K562 (cell line): ENCODE measurements around the gene ARHGAP28. TPM values are rescaled to one million over a fixed set of nuclear protein-coding genes. Genes with fewer than 3 reads are reported as not detected.
"Not testable (repeated sequence)": the region's sequence is repeated elsewhere in the genome, so short reads cannot be mapped to it uniquely, and the experiment has no call there.

ENCODE experiments used
- ATAC-seq: fragments of 200-7000 bp; cut with Tn5 transposase; 3 replicates; pipeline ENCODE4 v1.9.1; 2020; ENCODE audit warnings: moderate library complexity
- BruUV-seq: library from RNA; stranded (reverse); fragments of 400-500 nt; replicated peaks from 2 replicates; lab custom pipeline; 2021; lab: Mats Ljungman, UMichigan
- CTCF ChIA-PET: fragments of 300-600 bp; formaldehyde crosslinking; extraction: SDS; loops from one replicate; lab custom pipeline; 2021; ENCODE audit warnings: low intra/inter-chr PET ratio; lab: Yijun Ruan, JAX
- POLR2A ChIA-PET: fragments of 300-600, 350-650 bp; sonication (Branson Sonifier 250); formaldehyde crosslinking; extraction: SDS; loops from one replicate; lab custom pipeline; 2021; ENCODE audit warnings: antibody characterized with exemption, inconsistent platforms; lab: Yijun Ruan, JAX
- DNase-seq, 4 experiments: peaks; one replicate each; pipeline versions ENCODE4 v3.0.0 to v3.0.0-alpha.2; 2011 to 2018; ENCODE audit warnings: low spot score in 3 of 4, mixed read lengths in 3 of 4; ENCODE audit errors: extremely low read depth in 1 of 4
- FAIRE-seq: peaks from 2 replicates; lab custom pipeline; 2011; peaks lifted over from hg19 to GRCh38; lab: Jason Lieb, UNC
- H2AFZ ChIP-seq: 2 replicates; pipeline ENCODE4 v1.6.0; 2011; ENCODE audit warnings: low read depth, low read length, control low read depth, inconsistent platforms
- H3K27ac ChIP-seq: fragments of 200-600 bp; 3 replicates; pipeline ENCODE4 v1.8.0; 2011; ENCODE audit warnings: low read depth, mild to moderate bottlenecking, control low read depth, inconsistent platforms, low read length, moderate library complexity, mixed read lengths; ENCODE audit errors: extremely low read depth
- H3K27me3 ChIP-seq, 2 experiments: fragments of 300-600 bp in 1 of 2; 2 replicates in 1 of 2; 3 replicates in 1 of 2; pipeline versions ENCODE4 v1.6.0 to v1.8.0; 2011; ENCODE audit warnings: inconsistent platforms in 2 of 2, low read length in 2 of 2, mild to moderate bottlenecking in 1 of 2, mixed read lengths in 1 of 2, moderate library complexity in 1 of 2; ENCODE audit not compliant: control insufficient read depth in 2 of 2, insufficient read depth in 2 of 2
- H3K36me3 ChIP-seq: fragments of 300-600 bp; 3 replicates; pipeline ENCODE4 v1.8.0; 2011; ENCODE audit warnings: mild to moderate bottlenecking, low read length, inconsistent platforms; ENCODE audit not compliant: control insufficient read depth, insufficient read depth
- H3K4me1 ChIP-seq, 2 experiments: fragments of 200-600 bp in 1 of 2; replicated peaks in 1 of 2; 2 replicates in 1 of 2; 3 replicates in 1 of 2; pipeline versions ENCODE4 v1.5.1 to v1.8.0; 2011; ENCODE audit warnings: inconsistent platforms in 2 of 2, low read length in 2 of 2, mild to moderate bottlenecking in 1 of 2, mixed read lengths in 1 of 2, moderate library complexity in 1 of 2; ENCODE audit not compliant: control insufficient read depth in 2 of 2, insufficient read depth in 2 of 2
- H3K4me2 ChIP-seq: 2 replicates; pipeline ENCODE4 v1.6.1; 2011; ENCODE audit warnings: low read length, control low read depth, inconsistent platforms, mixed read lengths; ENCODE audit not compliant: insufficient read depth
- H3K4me3 ChIP-seq: fragments of 200-600 bp; sonication (generic), shearing (Covaris generic); 2 replicates; pipeline ENCODE4 v1.5.1; 2016; ENCODE audit warnings: control low read depth, inconsistent platforms
- H3K79me2 ChIP-seq: fragments of 200-600 bp; 3 replicates; pipeline ENCODE4 v1.8.0; 2011; ENCODE audit warnings: low read length, inconsistent platforms; ENCODE audit not compliant: control insufficient read depth, insufficient read depth
- H3K9ac ChIP-seq, 2 experiments: 2 replicates each; pipeline versions ENCODE4 v1.6.0 to v1.6.1; 2011; ENCODE audit warnings: low read depth in 2 of 2, low read length in 2 of 2, control low read depth in 1 of 2, inconsistent platforms in 1 of 2, mild to moderate bottlenecking in 1 of 2, mixed read lengths in 1 of 2; ENCODE audit not compliant: insufficient read depth in 1 of 2
- H3K9me1 ChIP-seq: one replicate; pipeline ENCODE4 v1.6.0; 2011; ENCODE audit warnings: inconsistent platforms, mild to moderate bottlenecking, low read length, moderate library complexity; ENCODE audit not compliant: control insufficient read depth, insufficient read depth
- H3K9me3 ChIP-seq: replicated peaks from 2 replicates; pipeline ENCODE4 v1.5.1; 2011; ENCODE audit warnings: low read depth, low read length, inconsistent platforms; ENCODE audit not compliant: control insufficient read depth, insufficient read depth
- H4K20me1 ChIP-seq: replicated peaks from 2 replicates; pipeline ENCODE4 v1.6.1; 2011; ENCODE audit warnings: low read length, inconsistent platforms, mixed read lengths; ENCODE audit not compliant: control insufficient read depth, insufficient read depth
- HDAC2 ChIP-seq: fragments of 450-650 bp; IDR thresholded peaks from 2 replicates; pipeline ENCODE4 v1.6.1; 2016; ENCODE audit warnings: mild to moderate bottlenecking
- TEAD2 ChIP-seq: fragments of 450-650 bp; IDR thresholded peaks from 2 replicates; pipeline ENCODE4 v1.6.1; 2016; ENCODE audit warnings: missing genetic modification characterization, control low read depth, missing compliant biosample characterization
- WGBS: fragments of 100-300 bp; shearing (Covaris generic); methylation state at CpG from one replicate; pipeline ENCODE4 v1.1.6; 2016; ENCODE audit warnings: low coverage, mixed read lengths; ENCODE audit not compliant: insufficient coverage; ENCODE audit errors: missing lambda C conversion rate; 5-methylcytosine and 5-hydroxymethylcytosine counted together
- in situ Hi-C: fragments of 300-500 bp; cut with MboI; formaldehyde crosslinking; loops from 4 replicates; pipeline ENCODE4 v1.15.0; 2018; ENCODE audit warnings: inconsistent platforms, mixed read lengths
- intact Hi-C: fragments of 100-400 bp; cut with micrococcal nuclease; formaldehyde crosslinking; loops from 2 replicates; pipeline ENCODE4 v1.14.2; 2022
- polyA plus RNA-seq, 8 experiments: library from polyadenylated mRNA; depleted of rRNA in 4 of 8; stranded (reverse) in 5 of 8; unstranded in 3 of 8; fragments of >200 nt; fragmentation: Nextera tagmentation in 2 of 8; fragmentation: Illumina TruSeq in 1 of 8; extraction: Ambion mirVana in 2 of 8; extraction: Trizol in 1 of 8; gene quantifications; 2 replicates each; pipeline versions ENCODE4 v1.2.1 to v1.2.3, GENCODE V29; 2011 to 2014; ENCODE audit warnings: inconsistent platforms in 1 of 8, missing spikeins in 1 of 8
- total RNA-seq, 7 experiments: library from RNA; depleted of rRNA in 6 of 7; stranded (reverse); fragments of >200 nt in 6 of 7; fragmentation: Illumina TruSeq in 2 of 7; extraction: Trizol in 2 of 7; gene quantifications; 2 replicates each; pipeline versions ENCODE4 v1.2.1 to v1.2.3, GENCODE V29; 2011 to 2021; ENCODE audit warnings: low replicate concordance in 1 of 7
- TF ChIP-seq, protein P1 (sequence below): fragments of 450-650 bp; IDR thresholded peaks from one replicate; pipeline ENCODE4 v1.6.1; 2018; ENCODE audit warnings: mild to moderate bottlenecking, moderate library complexity; ENCODE audit not compliant: partially characterized antibody

ARHGAP28 gene
- total and polyA plus RNA-seq, 9 of the 15 experiments (the other 6 are each of a cell fraction or from before 2014, with no cell fraction given), result 0.93 to 5.9 (median 5.0) TPM

DNA sequence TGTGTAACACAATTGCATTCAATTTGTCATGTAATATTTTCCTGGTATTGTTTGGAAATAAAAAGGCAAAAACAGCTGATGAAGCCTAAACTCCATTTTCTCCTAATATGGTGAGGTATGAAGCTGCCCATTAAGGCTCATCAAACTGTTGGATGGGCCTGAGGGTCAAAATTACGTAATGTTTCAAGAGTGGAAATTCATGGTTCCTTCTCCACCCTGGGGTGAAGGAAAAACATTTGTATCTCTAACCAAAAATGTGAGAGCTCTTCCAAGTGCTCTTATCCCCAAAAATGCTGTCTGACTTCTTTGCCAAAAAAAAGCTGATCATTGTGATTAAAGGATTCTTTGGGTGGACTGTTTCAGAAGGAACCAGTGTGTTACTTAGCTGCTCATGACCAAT lies 91.8 kb downstream of the ARHGAP28 start (continued):
- no peak for TF ChIP-seq TEAD2
- TF ChIP-seq HDAC2, result no peak
- TF ChIP-seq, protein P1, sequence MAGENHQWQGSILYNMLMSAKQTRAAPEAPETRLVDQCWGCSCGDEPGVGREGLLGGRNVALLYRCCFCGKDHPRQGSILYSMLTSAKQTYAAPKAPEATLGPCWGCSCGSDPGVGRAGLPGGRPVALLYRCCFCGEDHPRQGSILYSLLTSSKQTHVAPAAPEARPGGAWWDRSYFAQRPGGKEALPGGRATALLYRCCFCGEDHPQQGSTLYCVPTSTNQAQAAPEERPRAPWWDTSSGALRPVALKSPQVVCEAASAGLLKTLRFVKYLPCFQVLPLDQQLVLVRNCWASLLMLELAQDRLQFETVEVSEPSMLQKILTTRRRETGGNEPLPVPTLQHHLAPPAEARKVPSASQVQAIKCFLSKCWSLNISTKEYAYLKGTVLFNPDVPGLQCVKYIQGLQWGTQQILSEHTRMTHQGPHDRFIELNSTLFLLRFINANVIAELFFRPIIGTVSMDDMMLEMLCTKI, result no peak

DNA sequence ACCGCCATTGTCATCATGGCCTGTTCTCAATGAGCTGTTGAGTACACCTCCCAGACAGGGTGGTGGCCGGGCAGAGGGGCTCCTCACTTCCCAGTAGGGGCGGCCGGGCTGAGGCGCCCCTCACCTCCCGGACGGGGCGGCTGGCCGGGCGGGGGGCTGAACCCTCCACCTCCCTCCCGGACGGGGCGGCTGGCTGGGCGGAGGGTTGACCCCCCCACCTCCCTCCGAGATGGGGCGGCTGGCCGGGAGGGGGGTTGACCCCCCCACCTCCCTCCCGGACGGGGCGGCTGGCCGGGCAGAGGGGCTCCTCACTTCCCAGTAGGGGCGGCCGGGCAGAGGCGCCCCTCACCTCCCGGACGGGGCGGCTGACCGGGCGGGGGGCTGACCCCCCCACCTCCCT lies 97.6 kb downstream of the ARHGAP28 start:
- H3K27ac ChIP-seq, FAIRE-seq, H3K4me1 ChIP-seq, BruUV-seq, H3K9ac ChIP-seq, H3K9me3 ChIP-seq, CTCF ChIA-PET, ATAC-seq, H2AFZ ChIP-seq, POLR2A ChIA-PET, H3K27me3 ChIP-seq, H3K4me3 ChIP-seq, H3K4me2 ChIP-seq, H3K36me3 ChIP-seq, H3K9me1 ChIP-seq, intact Hi-C loops, DNase-seq, in situ Hi-C loops, H3K79me2 ChIP-seq, H4K20me1 ChIP-seq: not testable (repeated sequence)
- 17% methylated on average over 1 of the region's 29 CpGs for WGBS

DNA sequence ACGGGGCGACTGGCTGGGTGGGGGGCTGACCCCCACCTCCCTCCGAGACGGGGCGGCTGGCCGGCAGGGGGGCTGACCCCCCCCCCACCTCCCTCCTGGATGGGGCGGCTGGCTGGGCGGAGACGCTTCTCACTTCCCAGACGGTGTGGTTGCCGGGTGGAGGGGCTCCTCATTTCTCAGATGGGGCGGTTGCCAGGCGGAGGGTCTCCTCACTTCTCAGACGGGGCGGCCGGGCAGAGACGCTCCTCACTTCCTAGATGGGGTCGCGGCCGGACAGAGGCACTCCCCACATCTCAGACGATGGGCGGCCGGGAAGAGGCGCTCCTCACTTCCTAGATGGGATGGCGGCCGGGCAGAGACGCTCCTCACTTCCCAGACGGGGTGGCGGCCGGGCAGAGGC lies 98.0 kb downstream of the ARHGAP28 start:
- DNase-seq, CTCF ChIA-PET, H3K9ac ChIP-seq, H3K4me2 ChIP-seq, ATAC-seq, H3K9me3 ChIP-seq, BruUV-seq, H2AFZ ChIP-seq, H3K4me1 ChIP-seq, H3K79me2 ChIP-seq, H3K9me1 ChIP-seq, H4K20me1 ChIP-seq, in situ Hi-C loops, H3K36me3 ChIP-seq, intact Hi-C loops, FAIRE-seq, POLR2A ChIA-PET, H3K4me3 ChIP-seq, H3K27me3 ChIP-seq, H3K27ac ChIP-seq: not testable (repeated sequence)
- 34% methylated on average over 7 of the region's 30 CpGs for WGBS
